T-cell (primary cell): ENCODE measurements around the gene GNA15. TPM values are rescaled to one million over a fixed set of nuclear protein-coding genes. Genes with fewer than 3 reads are reported as not detected.
A peak's percentile ranks its signal among the peaks of the same experiment; 100 is the strongest.

Experiments
- ATAC-seq, 4 experiments: fragments of 200-7000 bp in 3 of 4; fragments of 150-1000 bp in 1 of 4; cut with Tn5 transposase; replicated peaks in 1 of 4; 1 replicate in 3 of 4; 2 replicates in 1 of 4; pipeline ENCODE4 v1.10.0; 2021; ENCODE audit warnings: moderate library complexity in 3 of 4, mild to moderate bottlenecking in 2 of 4, moderate number of reproducible peaks in 1 of 4
- CTCF ChIA-PET, 2 donors: fragments of 300-600 bp; sonication (Branson Sonifier 250); formaldehyde crosslinking; loops; one replicate each; lab custom pipeline; 2022; ENCODE audit warnings: antibody characterized with exemption in 2 of 2; lab: Charles Lee
- POLR2A ChIA-PET, 2 donors: fragments of 300-600 bp; sonication (Branson Sonifier 250); formaldehyde crosslinking; loops; one replicate each; lab custom pipeline; 2022; ENCODE audit warnings: antibody characterized with exemption in 2 of 2; lab: Charles Lee
- DNase-seq, 35 experiments: peaks; one replicate each; pipeline versions ENCODE4 v3.0.0 to v3.0.0-alpha.2; 2013 to 2023
- H3K27ac ChIP-seq: one replicate; pipeline ENCODE4 v1.5.1; 2013; ENCODE audit warnings: low read length
- H3K27me3 ChIP-seq, 2 experiments: replicated peaks in 1 of 2; 1 replicate in 1 of 2; 2 replicates in 1 of 2; pipeline versions ENCODE4 v1.6.1 to v1.7.0; 2013; ENCODE audit warnings: low read length in 1 of 2, mixed read lengths in 1 of 2; ENCODE audit not compliant: control insufficient read depth in 2 of 2, insufficient read depth in 2 of 2; ENCODE audit errors: extremely low read depth in 1 of 2
- H3K36me3 ChIP-seq, 2 donors: 1 replicate in 1 of 2; 2 replicates in 1 of 2; pipeline versions ENCODE4 v1.6.1 to v1.7.0; 2013; ENCODE audit warnings: low read length in 1 of 2; ENCODE audit not compliant: control insufficient read depth in 2 of 2, insufficient read depth in 1 of 2; ENCODE audit errors: extremely low read depth in 1 of 2
- H3K4me1 ChIP-seq, 2 experiments: 1 replicate in 1 of 2; 2 replicates in 1 of 2; pipeline versions ENCODE4 v1.6.1 to v1.7.0; 2013; ENCODE audit warnings: low read length in 2 of 2, mixed read lengths in 1 of 2; ENCODE audit not compliant: insufficient read depth in 2 of 2, control insufficient read depth in 1 of 2; ENCODE audit errors: extremely low read depth in 1 of 2
- H3K4me3 ChIP-seq, 2 donors: 1 replicate in 1 of 2; 2 replicates in 1 of 2; pipeline versions ENCODE4 v1.5.1 to v1.7.0; 2013; ENCODE audit warnings: mild to moderate bottlenecking in 2 of 2, low read length in 1 of 2, moderate library complexity in 1 of 2; ENCODE audit not compliant: control insufficient read depth in 1 of 2; ENCODE audit errors: extremely low read depth in 1 of 2
- H3K9me3 ChIP-seq: 2 replicates; pipeline ENCODE4 v1.7.0; 2013
- H3K27ac Mint-ChIP-seq, 2 donors: one replicate each; pipeline ENCODE4 v1.8.0; 2020 to 2021; ENCODE audit warnings: mild to moderate bottlenecking in 2 of 2, mixed read lengths in 2 of 2
- H3K27me3 Mint-ChIP-seq, 2 donors: one replicate each; pipeline ENCODE4 v1.8.0; 2021 to 2022; ENCODE audit warnings: mixed read lengths in 2 of 2
- H3K36me3 Mint-ChIP-seq: one replicate; pipeline ENCODE4 v1.8.0; 2021; ENCODE audit warnings: mixed read lengths
- H3K4me1 Mint-ChIP-seq, 3 donors: one replicate each; pipeline ENCODE4 v1.8.0; 2020 to 2022; ENCODE audit warnings: mixed read lengths in 3 of 3, mild to moderate bottlenecking in 1 of 3
- H3K4me3 Mint-ChIP-seq, 3 donors: one replicate each; pipeline ENCODE4 v1.8.0; 2020 to 2022; ENCODE audit warnings: mild to moderate bottlenecking in 3 of 3, mixed read lengths in 3 of 3, moderate library complexity in 3 of 3
- H3K9me3 Mint-ChIP-seq, 3 donors: one replicate each; pipeline ENCODE4 v1.8.0; 2020 to 2022; ENCODE audit warnings: mixed read lengths in 3 of 3
- WGBS: methylation state at CpG from one replicate; pipeline ENCODE4 v1.1.5; 2013; ENCODE audit warnings: missing lambda C conversion rate; ENCODE audit not compliant: insufficient coverage; 5-methylcytosine and 5-hydroxymethylcytosine counted together
- total RNA-seq, 35 experiments: library from RNA in 6 of 35; stranded (reverse) in 6 of 35; fragments of 120-200 nt in 1 of 35; gene quantifications; one replicate each; pipeline versions ENCODE4 v1.2.1 to v1.2.4 and lab custom pipeline; 2013 to 2026

GNA15 gene
- total RNA-seq, 5 donors from 2014 or later (not counting 1 experiment from before 2014, with no cell fraction given), result 1.8 to 13.2 (median 2.8) TPM

DNA sequence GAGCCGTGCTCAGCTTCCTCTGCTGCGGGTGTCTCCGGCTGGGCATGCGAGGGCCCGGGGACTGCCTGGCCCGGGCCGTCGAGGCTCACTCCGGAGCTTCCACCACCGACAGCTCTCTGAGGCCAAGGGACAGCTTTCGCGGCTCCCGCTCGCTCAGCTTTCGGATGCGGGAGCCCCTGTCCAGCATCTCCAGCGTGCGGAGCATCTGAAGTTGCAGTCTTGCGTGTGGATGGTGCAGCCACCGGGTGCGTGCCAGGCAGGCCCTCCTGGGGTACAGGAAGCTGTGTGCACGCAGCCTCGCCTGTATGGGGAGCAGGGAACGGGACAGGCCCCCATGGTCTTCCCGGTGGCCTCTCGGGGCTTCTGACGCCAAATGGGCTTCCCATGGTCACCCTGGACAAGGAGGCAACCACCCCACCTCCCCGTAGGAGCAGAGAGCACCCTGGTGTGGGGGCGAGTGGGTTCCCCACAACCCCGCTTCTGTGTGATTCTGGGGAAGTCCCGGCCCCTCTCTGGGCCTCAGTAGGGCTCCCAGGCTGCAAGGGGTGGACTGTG lies 44.0 kb downstream of the GNA15 start:
- Mint-ChIP-seq H3K36me3 (peaks cover 33% of the 10 kb centered on the region), H3K9me3 (no peaks in the 10 kb centered on the region), H3K27ac (peak overlapping the region; percentile 94 to 98), H3K4me3 (peak overlapping the region; percentile 95 to 98 (median 95)), H3K27me3 (no peaks in the 10 kb centered on the region), H3K4me1 (peaks cover 41 to 48% (median 42%) of the 10 kb centered on the region in 3 donors)
- WGBS, result under 1% methylated on average over 22 of the region's 31 CpGs
- H3K9me3 ChIP-seq, result no peaks in the 10 kb centered on the region
- ChIA-PET CTCF (interaction anchor here in 1 of 2 donors (0.5 kb wide), 1 partner anchor 1848 kb away, joined by 13 read pairs; no protein-coding TSS in a partner anchor), POLR2A (no interaction called here)
- peak overlapping the region; percentile 85 for H3K27ac ChIP-seq
- no peaks in the 10 kb centered on the region for H3K27me3 ChIP-seq
- peaks cover 5 to 33% of the 10 kb centered on the region in 2 donors for H3K36me3 ChIP-seq
- peaks cover 24 to 69% of the 10 kb centered on the region in 2 experiments for H3K4me1 ChIP-seq
- H3K4me3 ChIP-seq, result peak overlapping the region; percentile 99
- ATAC-seq (peak in 1 of 4 experiments; percentile 26), DNase-seq (peak in 4 of 35 experiments; percentile 24 to 40 (median 32))

DNA sequence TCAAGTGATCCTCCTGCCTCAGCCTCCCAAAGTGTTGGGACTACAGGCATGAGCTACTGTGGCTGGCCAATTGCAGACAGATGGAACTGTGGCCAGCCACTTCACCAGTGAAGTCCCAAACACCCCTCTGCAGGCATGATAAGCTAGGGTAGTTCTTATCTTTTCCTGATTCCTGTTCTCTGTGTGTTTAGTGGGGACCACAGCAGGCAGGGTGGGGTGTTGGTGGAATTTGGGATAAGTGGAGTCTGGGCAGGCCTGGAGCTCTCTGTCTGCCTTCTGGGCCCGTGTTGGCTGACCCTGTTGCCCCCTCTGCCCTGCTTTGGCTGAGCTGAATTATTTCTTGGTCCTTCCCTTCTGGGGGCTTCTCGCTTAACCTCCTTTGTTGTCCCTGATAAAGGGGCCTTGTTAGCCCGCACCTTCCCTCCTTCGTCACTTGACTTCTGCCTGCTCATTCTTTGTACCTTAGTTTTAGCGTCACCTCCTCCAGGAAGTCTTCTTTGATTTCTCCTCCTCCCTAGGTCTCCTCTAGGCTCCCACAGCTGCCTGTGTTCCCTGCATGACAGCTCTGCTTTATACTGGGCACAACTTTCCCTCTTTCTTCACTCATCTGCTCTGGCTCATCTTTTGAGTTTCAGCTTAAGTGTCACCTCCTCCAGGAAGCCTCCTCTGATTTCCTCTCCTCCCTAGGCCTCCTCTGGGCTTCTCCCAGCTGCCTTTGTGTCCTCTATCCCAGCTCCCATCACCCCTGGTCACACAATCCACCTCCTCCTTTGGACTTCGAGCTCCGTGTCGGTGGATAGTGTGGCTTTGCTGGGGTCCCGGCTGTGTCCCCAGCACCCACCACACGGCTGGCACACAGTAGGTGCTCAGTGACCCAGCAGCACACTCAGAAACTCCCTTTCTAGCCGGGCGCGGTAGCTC lies 48.1 kb downstream of the GNA15 start:
- no peak for DNase-seq
- peaks cover 23 to 76% of the 10 kb centered on the region in 2 experiments for H3K4me1 ChIP-seq
- Mint-ChIP-seq H3K36me3 (peaks cover 33% of the 10 kb centered on the region), H3K27ac (peak overlapping the region; percentile 88 to 90), H3K9me3 (no peaks in the 10 kb centered on the region), H3K4me3 (peak overlapping the region; percentile 86 to 95 (median 89)), H3K27me3 (no peaks in the 10 kb centered on the region), H3K4me1 (peaks cover 56 to 60% (median 56%) of the 10 kb centered on the region in 3 donors)
- peak overlapping the region; percentile 54 for H3K27ac ChIP-seq
- no peaks in the 10 kb centered on the region for H3K27me3 ChIP-seq
- H3K36me3 ChIP-seq, result peaks cover 5 to 35% of the 10 kb centered on the region in 2 donors
- WGBS, result 91% methylated on average over 8 of the region's 13 CpGs
- peak overlapping the region in 1 of 2 donors; percentile 55 for H3K4me3 ChIP-seq
- ChIA-PET CTCF (interaction anchor here in 1 of 2 donors (1.2 kb wide), 1 partner anchor 233 kb away, joined by 3 read pairs; no protein-coding TSS in a partner anchor), POLR2A (interaction anchor here in 1 of 2 donors (0.5 kb wide), 1 partner anchor 13 kb away, joined by 4 read pairs; no protein-coding TSS in a partner anchor)
- ATAC-seq, result no peak
- H3K9me3 ChIP-seq, result no peaks in the 10 kb centered on the region

DNA sequence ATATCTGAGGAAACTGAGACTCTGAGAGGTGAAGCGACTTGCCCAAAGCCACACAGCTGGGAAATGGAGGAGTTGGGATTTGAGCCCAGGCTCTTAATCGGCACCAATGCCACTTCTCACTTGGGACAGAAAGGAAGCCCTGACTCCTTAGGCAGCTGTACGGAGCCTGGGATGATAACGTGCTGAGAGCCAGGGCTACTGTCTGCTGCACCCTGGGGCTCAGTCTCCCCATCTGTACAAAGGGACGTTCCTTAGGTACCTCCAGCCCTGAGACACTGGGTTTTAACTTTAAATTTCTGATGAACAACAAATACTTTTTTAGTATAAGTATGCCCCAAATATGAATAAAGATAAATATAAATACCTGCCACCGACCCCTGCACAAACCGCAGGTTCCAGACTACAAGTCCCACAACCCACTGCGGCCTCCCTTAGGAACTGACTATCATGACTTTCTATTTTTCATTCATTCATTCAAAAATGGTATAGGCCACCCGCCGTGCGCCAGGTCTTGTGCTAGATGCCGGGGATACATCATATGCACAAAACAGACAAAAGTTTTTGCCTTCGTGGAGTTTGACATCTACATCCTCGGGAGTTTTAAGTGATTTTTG lies 49.1 kb downstream of the GNA15 start:
- peak; percentile 34 to 59 (median 38) for ATAC-seq
- no peaks in the 10 kb centered on the region for H3K9me3 Mint-ChIP-seq
- peak in 24 of 35 experiments; percentile 60 to 84 (median 74) for DNase-seq
- H3K27me3 ChIP-seq, result no peaks in the 10 kb centered on the region
- peak overlapping the region; percentile 86 to 95 (median 89) for H3K4me3 Mint-ChIP-seq
- POLR2A ChIA-PET, result no interaction called here
- H3K9me3 ChIP-seq, result no peaks in the 10 kb centered on the region
- H3K4me1 ChIP-seq, result peaks cover 23 to 85% of the 10 kb centered on the region in 2 experiments
- 24% methylated on average over 10 of the region's 14 CpGs for WGBS
- peak overlapping the region; percentile 54 for H3K27ac ChIP-seq
- H3K4me3 ChIP-seq, result peak overlapping the region; percentile 49 to 55
- no peaks in the 10 kb centered on the region for H3K27me3 Mint-ChIP-seq
- H3K36me3 Mint-ChIP-seq, result peaks cover 32% of the 10 kb centered on the region
- peak overlapping the region; percentile 88 to 92 for H3K27ac Mint-ChIP-seq
- peaks cover 59 to 65% (median 60%) of the 10 kb centered on the region in 3 donors for H3K4me1 Mint-ChIP-seq
- peaks cover 5 to 35% of the 10 kb centered on the region in 2 donors for H3K36me3 ChIP-seq
- CTCF ChIA-PET, result interaction anchor here in 1 of 2 donors (0.5 kb wide), 1 partner anchor 232 kb away, joined by 3 read pairs; no protein-coding TSS in a partner anchor

DNA sequence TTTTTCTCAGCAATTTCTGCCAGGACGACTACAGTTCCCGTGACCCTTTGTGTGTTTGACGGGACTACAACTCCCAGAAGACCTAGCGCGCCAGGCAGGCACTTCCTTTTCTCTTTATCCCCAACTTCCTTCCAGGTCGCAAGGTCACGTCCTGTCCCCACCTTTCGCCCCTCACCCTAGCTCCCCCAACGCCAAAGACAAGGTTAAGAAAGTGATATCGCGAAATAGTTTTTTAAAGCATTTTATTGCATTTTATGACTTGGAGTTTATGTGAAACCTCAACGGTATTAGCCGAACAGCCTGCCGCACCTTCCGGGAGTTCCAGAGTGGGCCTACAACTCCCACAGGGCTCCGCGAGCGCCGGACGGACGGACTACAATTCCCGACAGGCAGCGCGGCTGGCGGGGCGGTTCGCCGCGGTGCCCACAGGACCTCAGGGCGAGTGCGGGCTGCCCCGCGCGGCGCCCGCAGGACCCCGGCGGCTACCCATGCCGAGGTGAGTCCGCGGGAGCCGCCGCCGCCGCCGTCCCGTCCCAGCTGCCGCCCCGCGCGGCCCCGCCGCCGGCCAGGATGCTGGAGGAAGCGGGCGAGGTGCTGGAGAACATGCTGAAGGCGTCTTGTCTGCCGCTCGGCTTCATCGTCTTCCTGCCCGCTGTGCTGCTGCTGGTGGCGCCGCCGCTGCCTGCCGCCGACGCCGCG lies 49.8 kb downstream of the GNA15 start, which contains the start of gene NCLN:
TSS of gene NCLN (plus strand) at position 470 of the 699 bp plus-strand sequence. CDS start at position 571, 101 bp downstream.
- Mint-ChIP-seq H3K4me1 (peaks cover 58 to 64% (median 59%) of the 10 kb centered on the region in 3 donors), H3K27me3 (no peaks in the 10 kb centered on the region), H3K4me3 (peak within 1 kb of the TSS; percentile 86 to 95 (median 89)), H3K9me3 (no peaks in the 10 kb centered on the region), H3K36me3 (peaks cover 26% of the 10 kb centered on the region), H3K27ac (peak within 1 kb of the TSS; percentile 88 to 92)
- Histone ChIP-seq H3K36me3 (peaks cover 5 to 31% of the 10 kb centered on the region in 2 donors), H3K27ac (peak within 1 kb of the TSS; percentile 54), H3K9me3 (no peaks in the 10 kb centered on the region), H3K4me1 (peaks cover 23 to 91% of the 10 kb centered on the region in 2 experiments), H3K4me3 (peak within 1 kb of the TSS; percentile 55 to 64), H3K27me3 (no peaks in the 10 kb centered on the region)
- peak; percentile 84 to 96 (median 91) for DNase-seq
- POLR2A ChIA-PET, result no interaction called here
- under 1% methylated on average over 63 of the region's 69 CpGs for WGBS
- CTCF ChIA-PET, result interaction anchor here in 1 of 2 donors (0.5 kb wide), 1 partner anchor 233 kb away, joined by 3 read pairs; no protein-coding TSS in a partner anchor
- ATAC-seq, result peak; percentile 80 to 86 (median 84)

DNA sequence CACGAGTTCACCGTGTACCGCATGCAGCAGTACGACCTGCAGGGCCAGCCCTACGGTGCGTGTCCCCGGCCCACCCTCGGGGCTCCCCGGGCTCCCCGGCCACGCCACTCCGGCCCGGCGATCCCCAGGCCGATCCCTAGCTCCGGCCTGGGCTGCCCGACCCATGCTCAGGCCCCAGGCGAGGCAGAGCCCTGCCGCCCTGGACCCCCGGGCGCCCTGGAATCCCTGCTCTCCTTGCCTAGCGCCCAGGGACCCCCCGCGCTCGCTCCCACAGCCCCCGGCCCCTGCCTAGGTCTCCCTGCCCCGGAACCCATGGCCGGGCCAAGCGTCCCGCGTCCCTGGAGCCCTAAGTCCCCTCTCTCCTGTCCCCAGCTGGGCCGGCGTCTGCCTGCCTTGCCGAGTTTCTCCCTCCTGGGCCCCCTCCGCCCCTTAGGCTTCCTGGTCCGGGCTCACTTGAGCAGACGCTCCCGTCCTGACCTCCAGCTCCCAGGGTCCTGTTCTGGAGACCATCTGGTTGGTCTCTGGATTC lies 50.4 kb downstream of the GNA15 start:
- Histone ChIP-seq H3K36me3 (peaks cover 5 to 25% of the 10 kb centered on the region in 2 donors), H3K27ac (no peak overlapping the region), H3K4me1 (peaks cover 23 to 85% of the 10 kb centered on the region in 2 experiments), H3K4me3 (peak overlapping the region; percentile 55 to 64), H3K27me3 (no peaks in the 10 kb centered on the region), H3K9me3 (no peaks in the 10 kb centered on the region)
- Mint-ChIP-seq H3K27me3 (no peaks in the 10 kb centered on the region), H3K4me1 (peaks cover 55 to 66% (median 65%) of the 10 kb centered on the region in 3 donors), H3K27ac (peak overlapping the region; percentile 55 to 76), H3K4me3 (peak overlapping the region; percentile 79 to 95 (median 84)), H3K36me3 (peaks cover 24% of the 10 kb centered on the region), H3K9me3 (no peaks in the 10 kb centered on the region)
- ChIA-PET CTCF (no interaction called here), POLR2A (no interaction called here)
- peak in 2 of 35 experiments; percentile 24 to 28 for DNase-seq
- peak in 1 of 4 experiments; percentile 2 for ATAC-seq
- 0% methylated on average over 38 of the region's 38 CpGs for WGBS
